ENCODE results near the gene LYL1.

GRCh38 chr19:13063461-13064091, 39.1 kb downstream of the LYL1 start:
- TF ChIP-seq, protein P1, sequence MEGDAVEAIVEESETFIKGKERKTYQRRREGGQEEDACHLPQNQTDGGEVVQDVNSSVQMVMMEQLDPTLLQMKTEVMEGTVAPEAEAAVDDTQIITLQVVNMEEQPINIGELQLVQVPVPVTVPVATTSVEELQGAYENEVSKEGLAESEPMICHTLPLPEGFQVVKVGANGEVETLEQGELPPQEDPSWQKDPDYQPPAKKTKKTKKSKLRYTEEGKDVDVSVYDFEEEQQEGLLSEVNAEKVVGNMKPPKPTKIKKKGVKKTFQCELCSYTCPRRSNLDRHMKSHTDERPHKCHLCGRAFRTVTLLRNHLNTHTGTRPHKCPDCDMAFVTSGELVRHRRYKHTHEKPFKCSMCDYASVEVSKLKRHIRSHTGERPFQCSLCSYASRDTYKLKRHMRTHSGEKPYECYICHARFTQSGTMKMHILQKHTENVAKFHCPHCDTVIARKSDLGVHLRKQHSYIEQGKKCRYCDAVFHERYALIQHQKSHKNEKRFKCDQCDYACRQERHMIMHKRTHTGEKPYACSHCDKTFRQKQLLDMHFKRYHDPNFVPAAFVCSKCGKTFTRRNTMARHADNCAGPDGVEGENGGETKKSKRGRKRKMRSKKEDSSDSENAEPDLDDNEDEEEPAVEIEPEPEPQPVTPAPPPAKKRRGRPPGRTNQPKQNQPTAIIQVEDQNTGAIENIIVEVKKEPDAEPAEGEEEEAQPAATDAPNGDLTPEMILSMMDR (IDR thresholded peaks at IDR 0.05; ENCODE audit: low read depth, low read length) = no peak
- no peak for TF ChIP-seq POLR2A (IDR thresholded peaks at IDR 0.05; ENCODE audit: extremely low read depth, insufficient read length)
- TF ChIP-seq, protein P2, sequence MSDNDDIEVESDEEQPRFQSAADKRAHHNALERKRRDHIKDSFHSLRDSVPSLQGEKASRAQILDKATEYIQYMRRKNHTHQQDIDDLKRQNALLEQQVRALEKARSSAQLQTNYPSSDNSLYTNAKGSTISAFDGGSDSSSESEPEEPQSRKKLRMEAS (IDR thresholded peaks at IDR 0.05; ENCODE audit: low read depth, low read length) = no peak

Measured in NB4 (cell line).